Measurements from ENCODE around the gene ZNF814.
A peak's percentile ranks its signal among the peaks of the same experiment; 100 is the strongest.
"Not testable (repeated sequence)": the region's sequence is repeated elsewhere in the genome, so short reads cannot be mapped to it uniquely, and the experiment has no call there.

ZNF814 gene

GRCh38 chr19:57820599-57820998 is 68.2 kb downstream of the ZNF814 start:
- H3K4me3 ChIP-seq: peak overlapping the region; percentile 72 to 92 (median 80)
- peak overlapping the region in 5 of 21 experiments; percentile 78 to 92 (median 90) for H3K27ac ChIP-seq

GRCh38 chr19:57819475-57820148 is 69.2 kb downstream of the ZNF814 start:
- Histone ChIP-seq H3K27ac (peak overlapping the region; percentile 10 to 93 (median 83)), H3K4me3 (peak overlapping the region; percentile 72 to 92 (median 80))

GRCh38 chr19:57818378-57818777 is 70.5 kb downstream of the ZNF814 start:
- H3K27ac ChIP-seq: no peak overlapping the region
- no peak overlapping the region for H3K4me3 ChIP-seq

- H3K27ac ChIP-seq: no peak overlapping the region
- H3K4me3 ChIP-seq: no peak overlapping the region
These were observed 70.9 kb downstream of the ZNF814 start for GRCh38 chr19:57817976-57818375.

GRCh38 chr19:57816652-57817051 is 72.2 kb downstream of the ZNF814 start:
- Histone ChIP-seq H3K4me3 (no peak overlapping the region), H3K27ac (no peak overlapping the region)

GRCh38 chr19:57815247-57816075 is 73.4 kb downstream of the ZNF814 start:
- Histone ChIP-seq H3K27ac (peak overlapping the region in 14 of 21 experiments; percentile 66 to 89 (median 83)), H3K4me3 (peak overlapping the region in 5 of 7 experiments; percentile 59 to 91 (median 81))

GRCh38 chr19:57814505-57815246 is 74.2 kb downstream of the ZNF814 start, which contains the start of gene ZNF552:
ZNF552 (minus strand) TSS chr19:57814913; CDS start chr19:57814743, 170 bp downstream.
- Histone ChIP-seq H3K27ac (peak within 1 kb of the TSS; percentile 32 to 90 (median 82)), H3K4me3 (peak within 1 kb of the TSS; percentile 59 to 91 (median 81))

GRCh38 chr19:57813919-57814504 is 74.8 kb downstream of the ZNF814 start:
- peak overlapping the region in 20 of 21 experiments; percentile 32 to 90 (median 82) for H3K27ac ChIP-seq
- H3K4me3 ChIP-seq: peak overlapping the region; percentile 59 to 91 (median 81)

GRCh38 chr19:57812975-57813820 is 75.6 kb downstream of the ZNF814 start:
- Histone ChIP-seq H3K4me3 (peak overlapping the region in 3 of 7 experiments; percentile 59 to 91 (median 88)), H3K27ac (peak overlapping the region in 3 of 21 experiments; percentile 84 to 90 (median 89))

- no peak overlapping the region for H3K4me3 ChIP-seq
- no peak overlapping the region for H3K27ac ChIP-seq
These were observed 76.6 kb downstream of the ZNF814 start for GRCh38 chr19:57812226-57812625.

GRCh38 chr19:57810410-57811295 is 78.2 kb downstream of the ZNF814 start:
- not testable (repeated sequence) for H3K4me3 ChIP-seq, H3K27ac ChIP-seq

- no peak overlapping the region for H3K27ac ChIP-seq
These were observed 81.3 kb downstream of the ZNF814 start for GRCh38 chr19:57807541-57807940.

GRCh38 chr19:57803594-57804325 is 85.1 kb downstream of the ZNF814 start:
- peak overlapping the region in 20 of 21 experiments; percentile 34 to 96 (median 80) for H3K27ac ChIP-seq
- H3K4me3 ChIP-seq: peak overlapping the region; percentile 26 to 48 (median 36)

More at GRCh38 chr19:57807541-57807940, 81.3 kb downstream of the ZNF814 start:
- H3K4me3 ChIP-seq: no peak overlapping the region

- peak overlapping the region in 20 of 21 experiments; percentile 34 to 96 (median 80) for H3K27ac ChIP-seq
These were observed 85.6 kb downstream of the ZNF814 start for GRCh38 chr19:57803265-57803593.

GRCh38 chr19:57802269-57802668 is 86.6 kb downstream of the ZNF814 start:
- H3K27ac ChIP-seq: peak overlapping the region in 9 of 21 experiments; percentile 7 to 82 (median 29)
- no peak overlapping the region for H3K4me3 ChIP-seq

More at GRCh38 chr19:57803265-57803593, 85.6 kb downstream of the ZNF814 start:
- peak overlapping the region; percentile 26 to 48 (median 36) for H3K4me3 ChIP-seq

GRCh38 chr19:57800696-57801095 is 88.1 kb downstream of the ZNF814 start:
- H3K4me3 ChIP-seq: no peak overlapping the region

More at GRCh38 chr19:57800696-57801095, 88.1 kb downstream of the ZNF814 start:
- H3K27ac ChIP-seq: peak overlapping the region in 1 of 21 experiments; percentile 11

Measured in skin epidermis (tissue), 12 donors.